CD8-positive, alpha-beta memory T cell (primary cell): ENCODE results near the gene ARHGEF11. TPM values are rescaled to one million over a fixed set of nuclear protein-coding genes. Genes with fewer than 3 reads are reported as not detected.

ENCODE experiments used
- CTCF ChIA-PET: fragments of 350-600 bp; sonication (Branson Sonifier 250); formaldehyde crosslinking; loops from one replicate; lab custom pipeline; 2021; ENCODE audit warnings: antibody characterized with exemption; lab: Charles Lee
- POLR2A ChIA-PET: fragments of 350-600 bp; sonication (Branson Sonifier 250); formaldehyde crosslinking; loops from one replicate; lab custom pipeline; 2021; ENCODE audit warnings: antibody characterized with exemption; lab: Charles Lee
- DNase-seq, 5 donors: peaks; one replicate each; pipeline versions ENCODE4 v3.0.0 to v3.0.0-alpha.2; 2020 to 2022; ENCODE audit warnings: mixed read lengths in 1 of 5
- H3K27ac ChIP-seq: one replicate; pipeline ENCODE4 v1.7.0; 2013; ENCODE audit warnings: low read depth, mild to moderate bottlenecking, low read length, moderate library complexity
- H3K27me3 ChIP-seq: 2 replicates; pipeline ENCODE4 v1.7.0; 2013; ENCODE audit warnings: low read length, mild to moderate bottlenecking; ENCODE audit not compliant: insufficient read depth, poor library complexity, severe bottlenecking
- H3K36me3 ChIP-seq: 2 replicates; pipeline ENCODE4 v1.7.0; 2013; ENCODE audit warnings: mild to moderate bottlenecking, low read length, moderate library complexity; ENCODE audit not compliant: insufficient read depth
- H3K4me1 ChIP-seq: 2 replicates; pipeline ENCODE4 v1.7.0; 2013; ENCODE audit warnings: mild to moderate bottlenecking, low read length, moderate library complexity; ENCODE audit not compliant: insufficient read depth
- H3K4me3 ChIP-seq: 2 replicates; pipeline ENCODE4 v1.7.0; 2013; ENCODE audit warnings: mild to moderate bottlenecking, low read length
- H3K9me3 ChIP-seq: 2 replicates; pipeline ENCODE4 v1.7.0; 2013; ENCODE audit warnings: mild to moderate bottlenecking, low read length
- H3K27ac Mint-ChIP-seq, 8 donors: one replicate each; pipeline ENCODE4 v1.8.0; 2020 to 2021; ENCODE audit warnings: mixed read lengths in 8 of 8, mild to moderate bottlenecking in 6 of 8, inconsistent platforms in 3 of 8, moderate library complexity in 3 of 8
- H3K27me3 Mint-ChIP-seq, 2 donors: one replicate each; pipeline ENCODE4 v1.8.0; 2020 to 2021; ENCODE audit warnings: mixed read lengths in 2 of 2, mild to moderate bottlenecking in 1 of 2, moderate library complexity in 1 of 2
- H3K36me3 Mint-ChIP-seq, 3 donors: one replicate each; pipeline ENCODE4 v1.8.0; 2020 to 2021; ENCODE audit warnings: mixed read lengths in 3 of 3, inconsistent platforms in 1 of 3, mild to moderate bottlenecking in 1 of 3
- H3K4me1 Mint-ChIP-seq, 3 donors: one replicate each; pipeline ENCODE4 v1.8.0; 2020 to 2021; ENCODE audit warnings: mixed read lengths in 3 of 3, inconsistent platforms in 1 of 3, mild to moderate bottlenecking in 1 of 3
- H3K4me3 Mint-ChIP-seq, 7 donors: one replicate each; pipeline ENCODE4 v1.8.0; 2020 to 2021; ENCODE audit warnings: mixed read lengths in 7 of 7, mild to moderate bottlenecking in 6 of 7, moderate library complexity in 4 of 7, inconsistent platforms in 2 of 7
- H3K9me3 Mint-ChIP-seq, 5 donors: one replicate each; pipeline ENCODE4 v1.8.0; 2020 to 2022; ENCODE audit warnings: mixed read lengths in 5 of 5, mild to moderate bottlenecking in 3 of 5, moderate library complexity in 2 of 5, inconsistent platforms in 1 of 5
- polyA plus RNA-seq: library from polyadenylated mRNA; unstranded; fragments of 300-500 nt; fragmentation: Illumina TruSeq; gene quantifications from one replicate; pipeline ENCODE4 v1.2.3, GENCODE V29; 2021
- total RNA-seq, 2 experiments: library from RNA; stranded (reverse); gene quantifications; one replicate each; pipeline ENCODE4 v1.2.3, GENCODE V29; 2021

ARHGEF11 gene
- total and polyA plus RNA-seq, 3 experiments from 2014 or later = 2.1 to 4.0 (median 3.0) TPM

- H3K4me3 ChIP-seq = no peak overlapping the region
- H3K9me3 ChIP-seq = no peaks in the 10 kb centered on the region
- ChIA-PET POLR2A (no interaction called here), CTCF (interaction anchor here (1.4 kb wide), 1 partner anchor 16 kb away, joined by 3 read pairs; no protein-coding TSS in a partner anchor)
- H3K36me3 ChIP-seq = peaks cover 6% of the 10 kb centered on the region
- H3K27ac ChIP-seq = no peak overlapping the region
- H3K36me3 Mint-ChIP-seq = peaks cover 13 to 36% (median 17%) of the 10 kb centered on the region in 3 donors
- no peaks in the 10 kb centered on the region for H3K4me1 Mint-ChIP-seq
- H3K27me3 Mint-ChIP-seq = peaks cover 0 to 11% of the 10 kb centered on the region in 2 donors
- DNase-seq = no peak
- no peaks in the 10 kb centered on the region for H3K9me3 Mint-ChIP-seq
- no peaks in the 10 kb centered on the region for H3K27me3 ChIP-seq
- no peak overlapping the region for H3K4me3 Mint-ChIP-seq
- no peaks in the 10 kb centered on the region for H3K4me1 ChIP-seq
- H3K27ac Mint-ChIP-seq = peak overlapping the region in 1 of 8 donors; percentile 59
These were observed 97.6 kb downstream of the ARHGEF11 start for GRCh38 chr1:156947818-156948525.

- ChIA-PET CTCF (interaction anchor here (1.4 kb wide), 1 partner anchor 17 kb away, joined by 3 read pairs; no protein-coding TSS in a partner anchor), POLR2A (no interaction called here)
- Mint-ChIP-seq H3K27ac (peak overlapping the region in 1 of 8 donors; percentile 63), H3K36me3 (peaks cover 13 to 40% (median 18%) of the 10 kb centered on the region in 3 donors), H3K4me1 (no peaks in the 10 kb centered on the region), H3K9me3 (no peaks in the 10 kb centered on the region), H3K4me3 (no peak overlapping the region), H3K27me3 (peaks cover 0 to 14% of the 10 kb centered on the region in 2 donors)
- Histone ChIP-seq H3K27me3 (no peaks in the 10 kb centered on the region), H3K27ac (no peak overlapping the region), H3K4me1 (no peaks in the 10 kb centered on the region), H3K9me3 (no peaks in the 10 kb centered on the region), H3K36me3 (peaks cover 6% of the 10 kb centered on the region), H3K4me3 (no peak overlapping the region)
- DNase-seq = no peak
These were observed 98.4 kb downstream of the ARHGEF11 start for GRCh38 chr1:156947127-156947526.

- peaks cover 0 to 14% of the 10 kb centered on the region in 2 donors for H3K27me3 Mint-ChIP-seq
- CTCF ChIA-PET = interaction anchor here (1.4 kb wide), 1 partner anchor 18 kb away, joined by 3 read pairs; no protein-coding TSS in a partner anchor
- no peak overlapping the region for H3K4me3 Mint-ChIP-seq
- Histone ChIP-seq H3K27ac (no peak overlapping the region), H3K36me3 (peaks cover 6% of the 10 kb centered on the region), H3K4me1 (no peaks in the 10 kb centered on the region), H3K27me3 (no peaks in the 10 kb centered on the region), H3K4me3 (no peak overlapping the region), H3K9me3 (no peaks in the 10 kb centered on the region)
- H3K4me1 Mint-ChIP-seq = no peaks in the 10 kb centered on the region
- peak overlapping the region in 1 of 8 donors; percentile 52 for H3K27ac Mint-ChIP-seq
- H3K9me3 Mint-ChIP-seq = no peaks in the 10 kb centered on the region
- peaks cover 10 to 40% (median 14%) of the 10 kb centered on the region in 3 donors for H3K36me3 Mint-ChIP-seq
- no peak for DNase-seq
- POLR2A ChIA-PET = no interaction called here
These were observed 99.5 kb downstream of the ARHGEF11 start for GRCh38 chr1:156945881-156946661.

DNA sequence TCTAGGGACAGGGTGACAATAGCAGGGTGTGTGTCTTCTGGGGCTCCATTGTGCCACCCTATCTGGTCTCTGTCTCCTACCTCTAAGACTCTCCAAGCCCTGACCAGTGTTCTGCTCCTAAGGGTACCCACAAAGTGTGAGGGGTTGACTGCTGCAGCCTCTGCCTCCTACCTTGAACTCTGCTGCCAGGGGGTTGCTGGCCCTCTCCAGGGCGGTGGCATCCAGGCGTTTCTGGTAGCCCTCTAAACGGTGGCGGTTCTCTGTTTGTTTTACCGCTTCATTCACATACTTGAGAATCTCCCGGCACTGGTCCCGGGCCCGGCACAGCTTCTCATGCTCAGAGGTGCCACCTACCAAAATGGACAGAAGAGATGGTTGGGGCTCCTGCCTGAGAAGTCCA is 100.7 kb downstream of the ARHGEF11 start:
- Histone ChIP-seq H3K27ac (no peak overlapping the region), H3K9me3 (no peaks in the 10 kb centered on the region), H3K4me3 (no peak overlapping the region), H3K27me3 (no peaks in the 10 kb centered on the region), H3K4me1 (no peaks in the 10 kb centered on the region), H3K36me3 (peaks cover 6% of the 10 kb centered on the region)
- Mint-ChIP-seq H3K4me3 (no peak overlapping the region), H3K27me3 (peaks cover 0 to 19% of the 10 kb centered on the region in 2 donors), H3K36me3 (peaks cover 9 to 44% (median 16%) of the 10 kb centered on the region in 3 donors), H3K9me3 (no peaks in the 10 kb centered on the region), H3K27ac (no peak overlapping the region), H3K4me1 (no peaks in the 10 kb centered on the region)
- DNase-seq = no peak
- ChIA-PET POLR2A (no interaction called here), CTCF (no interaction called here)

GRCh38 chr1:156944268-156944667 is 101.3 kb downstream of the ARHGEF11 start:
- Mint-ChIP-seq H3K27ac (no peak overlapping the region), H3K4me3 (no peak overlapping the region), H3K9me3 (no peaks in the 10 kb centered on the region), H3K27me3 (peaks cover 0 to 14% of the 10 kb centered on the region in 2 donors), H3K4me1 (no peaks in the 10 kb centered on the region), H3K36me3 (peaks cover 9 to 42% (median 14%) of the 10 kb centered on the region in 3 donors)
- DNase-seq = no peak
- POLR2A ChIA-PET = no interaction called here
- Histone ChIP-seq H3K9me3 (no peaks in the 10 kb centered on the region), H3K27ac (no peak overlapping the region), H3K27me3 (no peaks in the 10 kb centered on the region), H3K36me3 (peaks cover 6% of the 10 kb centered on the region), H3K4me3 (no peak overlapping the region), H3K4me1 (no peaks in the 10 kb centered on the region)
- CTCF ChIA-PET = no interaction called here

DNA sequence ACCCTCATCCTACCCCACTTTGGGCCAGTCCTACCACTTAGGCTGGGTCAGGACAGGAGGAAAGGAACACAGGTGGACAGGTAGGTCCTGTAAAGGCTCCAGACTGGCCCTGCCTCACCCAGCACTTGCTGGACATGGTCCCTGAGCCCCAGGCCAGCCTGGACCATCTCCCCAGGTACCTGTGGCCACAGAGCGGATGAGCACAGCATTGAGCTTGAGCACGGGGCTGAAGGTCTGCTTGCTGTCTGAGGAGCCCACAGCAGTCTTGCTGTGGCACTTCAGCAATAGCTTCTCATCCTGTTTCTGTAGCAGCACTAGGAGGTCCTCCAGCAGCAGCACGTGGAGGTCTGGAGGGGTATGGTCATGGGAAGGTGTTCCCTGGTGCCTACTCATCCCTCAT is 101.8 kb downstream of the ARHGEF11 start:
- H3K4me3 ChIP-seq = no peak overlapping the region
- CTCF ChIA-PET = interaction anchor here (0.6 kb wide), 1 partner anchor 1009 kb away, joined by 3 read pairs; no protein-coding TSS in a partner anchor
- H3K9me3 Mint-ChIP-seq = no peaks in the 10 kb centered on the region
- DNase-seq = no peak
- H3K4me1 ChIP-seq = no peaks in the 10 kb centered on the region
- no peak overlapping the region for H3K27ac ChIP-seq
- no peak overlapping the region for H3K4me3 Mint-ChIP-seq
- no peaks in the 10 kb centered on the region for H3K4me1 Mint-ChIP-seq
- peaks cover 9 to 44% (median 14%) of the 10 kb centered on the region in 3 donors for H3K36me3 Mint-ChIP-seq
- POLR2A ChIA-PET = no interaction called here
- H3K27ac Mint-ChIP-seq = no peak overlapping the region
- H3K9me3 ChIP-seq = no peaks in the 10 kb centered on the region
- peaks cover 6% of the 10 kb centered on the region for H3K36me3 ChIP-seq
- H3K27me3 Mint-ChIP-seq = peaks cover 0 to 13% of the 10 kb centered on the region in 2 donors
- no peaks in the 10 kb centered on the region for H3K27me3 ChIP-seq

DNA sequence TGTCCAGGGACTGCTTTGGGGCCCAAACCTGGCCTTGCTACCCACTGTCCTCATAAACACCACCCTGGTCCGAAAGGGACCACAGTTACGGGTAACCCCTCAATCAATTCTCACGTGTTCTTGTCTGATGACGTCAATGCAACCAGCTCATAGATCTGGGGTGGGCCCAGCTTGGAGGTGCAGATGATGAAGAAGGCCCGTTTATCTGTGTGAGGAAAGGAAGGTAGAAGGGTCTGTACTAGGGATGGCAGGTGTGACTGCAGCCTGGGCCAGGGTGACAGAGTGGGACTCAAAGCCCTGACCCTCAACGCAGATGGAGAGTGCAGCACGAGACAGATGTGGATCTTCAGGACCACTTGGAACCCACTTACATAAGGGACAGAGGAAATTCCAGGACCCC is 103.0 kb downstream of the ARHGEF11 start:
- Mint-ChIP-seq H3K9me3 (no peaks in the 10 kb centered on the region), H3K4me3 (no peak overlapping the region), H3K27me3 (peaks cover 0 to 13% of the 10 kb centered on the region in 2 donors), H3K36me3 (peaks cover 9 to 39% (median 14%) of the 10 kb centered on the region in 3 donors), H3K27ac (peak overlapping the region in 1 of 8 donors; percentile 40), H3K4me1 (no peaks in the 10 kb centered on the region)
- no peaks in the 10 kb centered on the region for H3K9me3 ChIP-seq
- DNase-seq = no peak
- no peaks in the 10 kb centered on the region for H3K27me3 ChIP-seq
- ChIA-PET CTCF (interaction anchor here (1.1 kb wide), 1 partner anchor 49 kb away, joined by 3 read pairs; the partner anchor contains the start of gene PEAR1), POLR2A (no interaction called here)
- no peaks in the 10 kb centered on the region for H3K4me1 ChIP-seq
- H3K36me3 ChIP-seq = peaks cover 6% of the 10 kb centered on the region
- no peak overlapping the region for H3K4me3 ChIP-seq
- H3K27ac ChIP-seq = no peak overlapping the region
